HepG2 (cell line): ENCODE results near the gene CDX1. TPM values are rescaled to one million over a fixed set of nuclear protein-coding genes. Genes with fewer than 3 reads are reported as not detected.

Source experiments
- ATAC-seq: fragments of 200-7000 bp; cut with Tn5 transposase; 3 replicates; pipeline ENCODE4 v1.9.1; 2020; ENCODE audit warnings: mild to moderate bottlenecking, moderate library complexity
- BruUV-seq: library from RNA; stranded (reverse); fragments of 400-500 nt; replicated peaks from 2 replicates; lab custom pipeline; 2021; lab: Mats Ljungman, UMichigan
- CTCF ChIA-PET: fragments of 300-600 bp; formaldehyde crosslinking; extraction: SDS; loops from one replicate; lab custom pipeline; 2021; ENCODE audit warnings: low total read pairs, inconsistent platforms, low intra/inter-chr PET ratio; lab: Yijun Ruan, JAX
- POLR2A ChIA-PET: fragments of 350-600 bp; sonication (Branson Sonifier 250); formaldehyde crosslinking; loops from one replicate; lab custom pipeline; 2020; ENCODE audit warnings: antibody characterized with exemption, inconsistent platforms; lab: Yijun Ruan, JAX
- DNase-seq: peaks from one replicate; pipeline ENCODE4 v3.0.0-alpha.2; 2015; ENCODE audit warnings: low spot score
- FAIRE-seq: peaks from 3 replicates; lab custom pipeline; 2011; peaks lifted over from hg19 to GRCh38; lab: Jason Lieb, UNC
- H2AFZ ChIP-seq: one replicate; pipeline ENCODE4 v1.6.1; 2011; ENCODE audit warnings: low read length, inconsistent platforms
- H3K27ac ChIP-seq: fragments of 300-600 bp; 3 replicates; pipeline ENCODE4 v1.8.0; 2011; ENCODE audit warnings: mixed run types, mild to moderate bottlenecking, mixed read lengths, low read length, inconsistent platforms; ENCODE audit not compliant: insufficient read depth; ENCODE audit errors: extremely low read length
- H3K27me3 ChIP-seq, 2 experiments: fragments of 200-600 bp in 1 of 2; 2 replicates in 1 of 2; 3 replicates in 1 of 2; pipeline versions ENCODE4 v1.6.0 to v1.8.0; 2011; ENCODE audit warnings: low read length in 2 of 2, mild to moderate bottlenecking in 2 of 2, moderate library complexity in 2 of 2, inconsistent platforms in 1 of 2; ENCODE audit not compliant: insufficient read depth in 2 of 2, control insufficient read depth in 1 of 2
- H3K36me3 ChIP-seq, 2 experiments: fragments of 200-600 bp in 1 of 2; replicated peaks in 1 of 2; 2 replicates in 1 of 2; 3 replicates in 1 of 2; pipeline versions ENCODE4 v1.5.1 to v1.8.0; 2011; ENCODE audit warnings: low read length in 2 of 2, inconsistent platforms in 1 of 2; ENCODE audit not compliant: insufficient read depth in 2 of 2, control insufficient read depth in 1 of 2
- H3K4me1 ChIP-seq: 2 replicates; pipeline ENCODE4 v1.5.1; 2012; ENCODE audit warnings: low read length, inconsistent platforms; ENCODE audit not compliant: insufficient read depth
- H3K4me2 ChIP-seq: 2 replicates; pipeline ENCODE4 v1.6.0; 2011; ENCODE audit warnings: low read depth, low read length, inconsistent platforms
- H3K4me3 ChIP-seq, 3 experiments: fragments of 200-600 bp in 1 of 3; sonication (generic), shearing (Covaris generic) in 1 of 3; replicated peaks in 1 of 3; 2 replicates each; pipeline ENCODE4 v1.5.1; 2011 to 2016; ENCODE audit warnings: low read length in 3 of 3, inconsistent platforms in 2 of 3, low read depth in 2 of 3, mild to moderate bottlenecking in 2 of 3, control low read depth in 1 of 3, mixed read lengths in 1 of 3; ENCODE audit not compliant: insufficient read depth in 1 of 3
- H3K79me2 ChIP-seq: one replicate; pipeline ENCODE4 v1.6.1; 2011; ENCODE audit warnings: low read length, inconsistent platforms; ENCODE audit not compliant: insufficient read depth
- H3K9ac ChIP-seq: 2 replicates; pipeline ENCODE4 v1.6.0; 2011; ENCODE audit warnings: mild to moderate bottlenecking, low read depth, low read length, inconsistent platforms; ENCODE audit not compliant: insufficient read depth
- H3K9me3 ChIP-seq: 2 replicates; pipeline ENCODE4 v1.5.1; 2012; ENCODE audit warnings: mild to moderate bottlenecking, low read length
- H4K20me1 ChIP-seq: 2 replicates; pipeline ENCODE4 v1.6.0; 2011; ENCODE audit warnings: inconsistent platforms, mild to moderate bottlenecking, low read length, moderate library complexity; ENCODE audit not compliant: insufficient read depth
- CREB1 ChIP-seq, 2 experiments: fragments of 450-650 bp in 1 of 2; IDR thresholded peaks; 2 replicates each; pipeline ENCODE4 v1.6.1; 2016 to 2017; ENCODE audit warnings: control low read depth in 1 of 2, mild to moderate bottlenecking in 1 of 2, missing compliant biosample characterization in 1 of 2, missing genetic modification characterization in 1 of 2
- PAF1 ChIP-seq: IDR thresholded peaks from 2 replicates; pipeline ENCODE4 v1.6.1; 2016; ENCODE audit warnings: missing genetic modification reagents, missing compliant biosample characterization
- PAXIP1 ChIP-seq: sonication (generic); formaldehyde crosslinking; conservative IDR thresholded peaks from 2 replicates; pipeline ENCODE4 v1.4.0; 2020; ENCODE audit warnings: mild to moderate bottlenecking, missing genetic modification reagents, moderate library complexity
- RARA ChIP-seq: IDR thresholded peaks from 2 replicates; pipeline ENCODE4 v1.6.1; 2016; ENCODE audit warnings: missing genetic modification reagents, missing compliant biosample characterization
- RXRA ChIP-seq: sonication (generic); formaldehyde crosslinking; IDR thresholded peaks from 2 replicates; pipeline ENCODE4 v1.5.1; 2020; ENCODE audit warnings: missing genetic modification reagents
- SMARCE1 ChIP-seq: fragments of 450-650 bp; IDR thresholded peaks from 2 replicates; pipeline ENCODE4 v1.6.1; 2017; ENCODE audit warnings: borderline replicate concordance
- SOX6 ChIP-seq, 2 experiments: fragments of 450-650 bp in 1 of 2; sonication (generic) in 1 of 2; formaldehyde crosslinking in 1 of 2; IDR thresholded peaks; 2 replicates each; pipeline versions ENCODE4 v1.4.0 to v1.6.1; 2017 to 2020; ENCODE audit warnings: antibody characterized with exemption in 1 of 2, mild to moderate bottlenecking in 1 of 2, missing genetic modification reagents in 1 of 2
- SRSF4 ChIP-seq: fragments of 200-400 bp; formaldehyde crosslinking; IDR thresholded peaks from one replicate; pipeline ENCODE4 v1.6.1; 2018; ENCODE audit warnings: mild to moderate bottlenecking, low read depth, low read length, moderate library complexity; ENCODE audit not compliant: poor library complexity, severe bottlenecking
- TMF1 ChIP-seq: sonication (generic); formaldehyde crosslinking; IDR thresholded peaks from 2 replicates; pipeline ENCODE4 v1.8.1; 2022; ENCODE audit warnings: low read depth, missing genetic modification reagents
- ZMYM2 ChIP-seq: sonication (generic); formaldehyde crosslinking; IDR thresholded peaks from 2 replicates; pipeline ENCODE4 v1.8.0; 2022; ENCODE audit warnings: mild to moderate bottlenecking, missing genetic modification reagents
- ZMYM3 ChIP-seq: sonication (generic); formaldehyde crosslinking; IDR thresholded peaks from 2 replicates; pipeline ENCODE4 v1.5.1; 2020; ENCODE audit warnings: mild to moderate bottlenecking, missing genetic modification reagents
- ZNF138 ChIP-seq: sonication (generic); formaldehyde crosslinking; IDR thresholded peaks from 2 replicates; pipeline ENCODE4 v1.5.0; 2020; ENCODE audit warnings: mild to moderate bottlenecking, low read depth, missing genetic modification reagents
- ZNF296 ChIP-seq: sonication (generic); formaldehyde crosslinking; conservative IDR thresholded peaks from 2 replicates; pipeline ENCODE4 v1.5.0; 2020; ENCODE audit warnings: mild to moderate bottlenecking, missing genetic modification reagents
- ZNF629 ChIP-seq: sonication (generic); formaldehyde crosslinking; conservative IDR thresholded peaks from 2 replicates; pipeline ENCODE4 v1.5.0; 2020; ENCODE audit warnings: missing genetic modification reagents
- ZNF691 ChIP-seq: sonication (generic); formaldehyde crosslinking; IDR thresholded peaks from 2 replicates; pipeline ENCODE4 v1.4.0; 2020; ENCODE audit warnings: missing genetic modification reagents, low read depth, mild to moderate bottlenecking, borderline replicate concordance
- ZNF839 ChIP-seq: sonication (generic); formaldehyde crosslinking; IDR thresholded peaks from 2 replicates; pipeline ENCODE4 v1.4.0; 2020; ENCODE audit warnings: missing genetic modification reagents, mild to moderate bottlenecking, borderline replicate concordance
- WGBS: methylation state at CpG from one replicate; pipeline ENCODE4 v1.1.6; 2017; ENCODE audit warnings: low lambda C conversion rate; 5-methylcytosine and 5-hydroxymethylcytosine counted together
- in situ Hi-C: cut with HindIII; loops from 2 replicates; pipeline ENCODE4 v1.10.0; 2017; ENCODE audit warnings: low pct_unique_long_range_greater_than_20kb; ENCODE audit not compliant: extremely low pct_ligation_motif_present
- intact Hi-C: fragments of 100-400 bp; cut with micrococcal nuclease; formaldehyde crosslinking; loops from one replicate; pipeline ENCODE4 v1.10.0; 2022; ENCODE audit not compliant: unreplicated experiment
- polyA plus RNA-seq, 8 experiments: library from polyadenylated mRNA; depleted of rRNA in 3 of 8; stranded (reverse) in 7 of 8; unstranded in 1 of 8; fragments of >200 nt; fragmentation: Illumina TruSeq in 4 of 8; extraction: Trizol in 4 of 8; gene quantifications; 2 replicates each; pipeline versions ENCODE4 v1.2.1 to v1.2.3, GENCODE V29; 2011 to 2016; ENCODE audit warnings: low read depth in 4 of 8, missing spikeins in 1 of 8, mixed read lengths in 1 of 8; ENCODE audit not compliant: insufficient read depth in 1 of 8
- total RNA-seq, 5 experiments: library from RNA; depleted of rRNA; stranded (reverse); fragments of >200 nt; fragmentation: Illumina TruSeq; extraction: Trizol; gene quantifications; 2 replicates each; pipeline ENCODE4 v1.2.3, GENCODE V29; 2016; ENCODE audit warnings: low read depth in 1 of 5

CDX1 gene
- total and polyA plus RNA-seq, 2 of the 13 experiments (the other 11 are each of a cell fraction or from before 2014, with no cell fraction given), result not detected

- no peak for TF ChIP-seq PAF1
- TF ChIP-seq ZNF138 (CRISPR knock-in tag), result no peak
- no peak for TF ChIP-seq ZNF691 (CRISPR knock-in tag)
- TF ChIP-seq SMARCE1, result no peak
- TF ChIP-seq ZNF839 (CRISPR knock-in tag), result no peak
- no peak for TF ChIP-seq ZMYM2
- no peak for TF ChIP-seq ZNF296
- TF ChIP-seq, all 625 proteins: peak for 0
These were observed 45.7 kb upstream of the CDX1 start (continued) for GRCh38 chr5:150120617-150121447.

- H3K4me3 ChIP-seq, result no peak overlapping the region
- no peak for DNase-seq
- no peaks in the 10 kb centered on the region for H3K9me3 ChIP-seq
- H3K27me3 ChIP-seq, result no peaks in the 10 kb centered on the region
- H3K4me2 ChIP-seq, result peak overlapping the region; percentile 33; the same call in 1 of the 2 replicates
- no peak overlapping the region for H2AFZ ChIP-seq
- in situ Hi-C loops, result no loop called here
- FAIRE-seq, result no peak
- BruUV-seq, result no TSS peak
- no peak overlapping the region for H3K9ac ChIP-seq
- CTCF ChIA-PET, result interaction anchor here (1.3 kb wide), 1 partner anchor 287 kb away, joined by 3 read pairs; no protein-coding TSS in a partner anchor
- 73% methylated on average over 7 of the region's 14 CpGs for WGBS
- peaks cover 18% of the 10 kb centered on the region for H3K4me1 ChIP-seq
- H4K20me1 ChIP-seq, result no peaks in the 10 kb centered on the region
- intact Hi-C loops, result loop anchor here (10.0 kb wide), 1 partner anchor 287 kb away; no protein-coding TSS in a partner anchor
- H3K27ac ChIP-seq, result no peak overlapping the region
- no peak; the same call in 2 of the 3 replicates for ATAC-seq
- POLR2A ChIA-PET, result no interaction called here
- H3K79me2 ChIP-seq, result no peaks in the 10 kb centered on the region
- H3K36me3 ChIP-seq, result no peaks in the 10 kb centered on the region
- TF ChIP-seq CREB1 (IDR thresholded peaks at IDR 0.05), result no peak
- TF ChIP-seq CREB1 (CRISPR knock-in tag; IDR thresholded peaks at IDR 0.05), result no peak
- no peak for TF ChIP-seq SRSF4
- peak; percentile 13; the same call in 1 of the 2 replicates for TF ChIP-seq PAXIP1 (CRISPR knock-in tag)
- peak; percentile 43; the same call in 1 of the 2 replicates for TF ChIP-seq RARA
- TF ChIP-seq ZNF629 (CRISPR knock-in tag), result peak; percentile 89
- TF ChIP-seq ZMYM3 (CRISPR knock-in tag), result peak; percentile 40; the same call in 1 of the 2 replicates
- no peak for TF ChIP-seq SOX6 (IDR thresholded peaks at IDR 0.05)
- 0 out of 2 replicates have a peak, but pooled peaks have one; percentile 1 for TF ChIP-seq SOX6 (CRISPR knock-in tag; IDR thresholded peaks at IDR 0.05)
- 0 out of 2 replicates have a peak, but pooled peaks have one; percentile 40 for TF ChIP-seq TMF1 (CRISPR knock-in tag)
- peak; percentile 30; the same call in 1 of the 2 replicates for TF ChIP-seq RXRA
These were observed 45.0 kb upstream of the CDX1 start for GRCh38 chr5:150121448-150122157.
